Liver (tissue), 9 donors: Measurements from ENCODE around the gene NAE1. TPM values are rescaled to one million over a fixed set of nuclear protein-coding genes. Genes with fewer than 3 reads are reported as not detected.

Experiments
- DNase-seq: peaks from one replicate; pipeline ENCODE4 v3.0.0-alpha.2; 2017; ENCODE audit warnings: low spot score
- H3K27ac ChIP-seq, 2 donors: one replicate each; pipeline ENCODE4 v1.7.0; 2013; ENCODE audit warnings: inconsistent platforms in 2 of 2, low read length in 2 of 2, control low read depth in 1 of 2, low read depth in 1 of 2, mild to moderate bottlenecking in 1 of 2
- H3K27me3 ChIP-seq, 4 donors: one replicate each; pipeline versions ENCODE4 v1.6.1 to v1.7.0; 2013; ENCODE audit warnings: low read length in 3 of 4, inconsistent platforms in 1 of 4, mild to moderate bottlenecking in 1 of 4, moderate library complexity in 1 of 4; ENCODE audit not compliant: control insufficient read depth in 4 of 4, insufficient read depth in 4 of 4
- H3K36me3 ChIP-seq, 4 donors: one replicate each; pipeline versions ENCODE4 v1.6.1 to v1.7.0; 2013; ENCODE audit warnings: low read length in 3 of 4, mild to moderate bottlenecking in 3 of 4, low read depth in 1 of 4, moderate library complexity in 1 of 4; ENCODE audit not compliant: control insufficient read depth in 4 of 4, insufficient read depth in 3 of 4
- H3K4me1 ChIP-seq, 4 donors: one replicate each; pipeline versions ENCODE4 v1.6.1 to v1.7.0; 2013; ENCODE audit warnings: low read length in 3 of 4, mild to moderate bottlenecking in 3 of 4, moderate library complexity in 1 of 4; ENCODE audit not compliant: control insufficient read depth in 4 of 4, insufficient read depth in 4 of 4
- H3K4me3 ChIP-seq, 3 donors: one replicate each; pipeline versions ENCODE4 v1.6.1 to v1.7.0; 2013; ENCODE audit warnings: low read length in 3 of 3, control low read depth in 1 of 3, low read depth in 1 of 3, mild to moderate bottlenecking in 1 of 3
- H3K9ac ChIP-seq, 2 donors: one replicate each; pipeline ENCODE4 v1.7.0; 2013; ENCODE audit warnings: low read length in 2 of 2, mild to moderate bottlenecking in 2 of 2, moderate library complexity in 2 of 2, control low read depth in 1 of 2, low read depth in 1 of 2
- H3K9me3 ChIP-seq, 4 donors: one replicate each; pipeline versions ENCODE4 v1.6.1 to v1.7.0; 2013; ENCODE audit warnings: low read length in 3 of 4; ENCODE audit not compliant: control insufficient read depth in 4 of 4
- ATF3 ChIP-seq: IDR thresholded peaks from 2 replicates; pipeline ENCODE4 v1.6.1; 2016; ENCODE audit warnings: antibody characterized with exemption
- EGR1 ChIP-seq, 2 donors: IDR thresholded peaks; 2 replicates each; pipeline ENCODE4 v1.6.1; 2016 to 2018; ENCODE audit warnings: antibody characterized with exemption in 2 of 2, low read depth in 2 of 2
- FOXA1 ChIP-seq: IDR thresholded peaks from 2 replicates; pipeline ENCODE4 v1.6.1; 2016; ENCODE audit warnings: antibody characterized with exemption
- FOXA2 ChIP-seq: IDR thresholded peaks from 2 replicates; pipeline ENCODE4 v1.6.1; 2016; ENCODE audit warnings: antibody characterized with exemption
- GABPA ChIP-seq, 2 donors: IDR thresholded peaks in 1 of 2; conservative IDR thresholded peaks in 1 of 2; 2 replicates each; pipeline ENCODE4 v1.6.1; 2016; ENCODE audit warnings: antibody characterized with exemption in 2 of 2, mild to moderate bottlenecking in 1 of 2, moderate library complexity in 1 of 2
- HNF4A ChIP-seq, 2 donors: conservative IDR thresholded peaks; 2 replicates each; pipeline ENCODE4 v1.6.1; 2016; ENCODE audit warnings: antibody characterized with exemption in 2 of 2, mild to moderate bottlenecking in 2 of 2
- HNF4G ChIP-seq: IDR thresholded peaks from 2 replicates; pipeline ENCODE4 v1.6.1; 2016; ENCODE audit warnings: antibody characterized with exemption
- JUND ChIP-seq, 2 donors: IDR thresholded peaks; 2 replicates each; pipeline ENCODE4 v1.6.1; 2016; ENCODE audit warnings: antibody characterized with exemption in 2 of 2
- MAX ChIP-seq: IDR thresholded peaks from 2 replicates; pipeline ENCODE4 v1.6.1; 2016; ENCODE audit warnings: antibody characterized with exemption
- RAD21 ChIP-seq, 2 donors: IDR thresholded peaks; 2 replicates each; pipeline ENCODE4 v1.6.1; 2016; ENCODE audit warnings: antibody characterized with exemption in 2 of 2, mild to moderate bottlenecking in 2 of 2
- REST ChIP-seq: IDR thresholded peaks from 2 replicates; pipeline ENCODE4 v1.6.1; 2016; ENCODE audit warnings: antibody characterized with exemption, mild to moderate bottlenecking
- RXRA ChIP-seq, 2 donors: IDR thresholded peaks; 2 replicates each; pipeline ENCODE4 v1.6.1; 2017 to 2018; ENCODE audit warnings: antibody characterized with exemption in 2 of 2, mild to moderate bottlenecking in 1 of 2
- SP1 ChIP-seq: IDR thresholded peaks from 2 replicates; pipeline ENCODE4 v1.6.1; 2018; ENCODE audit warnings: antibody characterized with exemption, mild to moderate bottlenecking
- TAF1 ChIP-seq: conservative IDR thresholded peaks from 2 replicates; pipeline ENCODE4 v1.6.1; 2016; ENCODE audit warnings: antibody characterized with exemption, mild to moderate bottlenecking
- YY1 ChIP-seq: IDR thresholded peaks from 2 replicates; pipeline ENCODE4 v1.6.1; 2016; ENCODE audit warnings: antibody characterized with exemption, mild to moderate bottlenecking
- ZBTB33 ChIP-seq: IDR thresholded peaks from 2 replicates; pipeline ENCODE4 v1.6.1; 2016; ENCODE audit warnings: antibody characterized with exemption
- WGBS: extraction: QIAGEN DNeasy Blood & Tissue Kit; methylation state at CpG from one replicate; pipeline ENCODE4 v1.1.7; 2013; 5-methylcytosine and 5-hydroxymethylcytosine counted together
- polyA plus RNA-seq, 2 donors: library from polyadenylated mRNA; stranded (reverse) in 1 of 2; unstranded in 1 of 2; fragments of 200-250 nt in 1 of 2; fragments of >200 nt in 1 of 2; fragmentation: Nextera tagmentation in 1 of 2; extraction: Ambion mirVana in 1 of 2; gene quantifications; one replicate each; pipeline versions ENCODE4 v1.2.1 to v1.2.3, GENCODE V29; 2013 to 2015
- total RNA-seq, 2 donors: library from RNA; depleted of rRNA; stranded (reverse); fragments of >200 nt; gene quantifications; one replicate each; pipeline ENCODE4 v1.2.3, GENCODE V29; 2014
- donor health status: healthy.
- donor health status: healthy.
- donor health status: healthy.
- donor health status: healthy.
- donor health status: healthy.

Gene NAE1
- total and polyA plus RNA-seq, 4 donors, result 12.3 to 26.4 (median 23.9) TPM

- Histone ChIP-seq H3K27ac (no peak overlapping the region), H3K27me3 (no peaks in the 10 kb centered on the region), H3K4me3 (no peak overlapping the region), H3K4me1 (peaks cover 3 to 15% (median 12%) of the 10 kb centered on the region in 4 donors), H3K9ac (no peak overlapping the region), H3K36me3 (no peaks in the 10 kb centered on the region), H3K9me3 (no peaks in the 10 kb centered on the region)
- WGBS, result 37% methylated on average over 3 of the region's 3 CpGs
- TF ChIP-seq HNF4G (no peak), MAX (no peak), JUND (IDR thresholded peaks at IDR 0.05) (no peak), ZBTB33 (no peak), FOXA2 (no peak), FOXA1 (no peak), YY1 (no peak), ATF3 (no peak), TAF1 (no peak), RAD21 (IDR thresholded peaks at IDR 0.05) (no peak), REST (no peak), RXRA (IDR thresholded peaks at IDR 0.05) (no peak), HNF4A (conservative IDR thresholded peaks at IDR 0.05) (no peak), EGR1 (IDR thresholded peaks at IDR 0.05; ENCODE audit: low read depth in 2 of 2) (no peak), SP1 (no peak)
- DNase-seq, result no peak
These were observed 76.0 kb downstream of the NAE1 start for GRCh38 chr16:66754819-66755218.

GRCh38 chr16:66754211-66754610 is 76.6 kb downstream of the NAE1 start:
- H3K27ac ChIP-seq, result no peak overlapping the region
- no peaks in the 10 kb centered on the region for H3K27me3 ChIP-seq
- no peak for TF ChIP-seq HNF4G
- TF ChIP-seq RAD21 (IDR thresholded peaks at IDR 0.05), result no peak
- TF ChIP-seq FOXA2, result no peak
- no peak for TF ChIP-seq ATF3
- no peak for TF ChIP-seq HNF4A (conservative IDR thresholded peaks at IDR 0.05)
- no peak for TF ChIP-seq FOXA1
- TF ChIP-seq YY1, result no peak
- TF ChIP-seq ZBTB33, result no peak
- no peak for TF ChIP-seq GABPA (IDR thresholded peaks at IDR 0.05 in 1 of 2, conservative IDR thresholded peaks at IDR 0.05 in 1 of 2)
- TF ChIP-seq RXRA (IDR thresholded peaks at IDR 0.05), result no peak
- peaks cover 0 to 2% (median under 1%) of the 10 kb centered on the region in 4 donors for H3K36me3 ChIP-seq
- no peak for DNase-seq
- WGBS, result 96% methylated on average over 2 of the region's 2 CpGs
- no peak overlapping the region for H3K4me3 ChIP-seq
- no peaks in the 10 kb centered on the region for H3K9me3 ChIP-seq
- peaks cover 4 to 21% (median 16%) of the 10 kb centered on the region in 4 donors for H3K4me1 ChIP-seq
- H3K9ac ChIP-seq, result no peak overlapping the region
